Measurements from ENCODE around the gene FHDC1. TPM values are rescaled to one million over a fixed set of nuclear protein-coding genes. Genes with fewer than 3 reads are reported as not detected.

Gene FHDC1
- total RNA-seq, 1 experiment from 2014 or later = 6.0 TPM

- peaks cover 23% of the 10 kb centered on the region for H3K36me3 Mint-ChIP-seq (ENCODE audit: insufficient read depth, unreplicated experiment)
- H3K4me3 Mint-ChIP-seq (ENCODE audit: low read depth, unreplicated experiment) = peak overlapping the region; percentile 74
- H3K4me1 Mint-ChIP-seq (ENCODE audit: low read depth, unreplicated experiment) = peaks cover 19% of the 10 kb centered on the region
- BruUV-seq (replicated peaks) = TSS peak; percentile 25
- intact Hi-C loops (cut with micrococcal nuclease; ENCODE audit: unreplicated experiment) = loop anchor here (10.0 kb wide), 2 partner anchors 84 to 154 kb away; no protein-coding TSS in a partner anchor
- no peak for TF ChIP-seq CTCF (IDR thresholded peaks at IDR 0.05; ENCODE audit: unreplicated experiment)
- no peaks in the 10 kb centered on the region for H3K27me3 Mint-ChIP-seq (ENCODE audit: unreplicated experiment)
- DNase-seq = no peak
- H3K27ac Mint-ChIP-seq (ENCODE audit: unreplicated experiment) = peak overlapping the region; percentile 20
- CTCF ChIA-PET = no interaction called here
- no peaks in the 10 kb centered on the region for H3K9me3 Mint-ChIP-seq (ENCODE audit: low read depth, unreplicated experiment)
Measured at GRCh38 chr4:152938237-152938947, 2.3 kb downstream of the FHDC1 start.

- CTCF ChIA-PET = no interaction called here
- Mint-ChIP-seq H3K36me3 (ENCODE audit: insufficient read depth, unreplicated experiment) (peaks cover 25% of the 10 kb centered on the region), H3K4me3 (ENCODE audit: low read depth, unreplicated experiment) (no peak overlapping the region), H3K27me3 (ENCODE audit: unreplicated experiment) (no peaks in the 10 kb centered on the region), H3K27ac (ENCODE audit: unreplicated experiment) (no peak overlapping the region), H3K9me3 (ENCODE audit: low read depth, unreplicated experiment) (no peaks in the 10 kb centered on the region), H3K4me1 (ENCODE audit: low read depth, unreplicated experiment) (peaks cover 17% of the 10 kb centered on the region)
- DNase-seq = no peak
- no TSS peak for BruUV-seq (replicated peaks)
- no peak for TF ChIP-seq CTCF (IDR thresholded peaks at IDR 0.05; ENCODE audit: unreplicated experiment)
- intact Hi-C loops (cut with micrococcal nuclease; ENCODE audit: unreplicated experiment) = loop anchor here (10.0 kb wide), 2 partner anchors 85 to 155 kb away; no protein-coding TSS in a partner anchor
Measured at GRCh38 chr4:152939621-152940020, 3.5 kb downstream of the FHDC1 start.

GRCh38 chr4:152940461-152940860, 4.3 kb downstream of the FHDC1 start:
- intact Hi-C loops (cut with micrococcal nuclease; ENCODE audit: unreplicated experiment) = no loop called here
- Mint-ChIP-seq H3K9me3 (ENCODE audit: low read depth, unreplicated experiment) (no peaks in the 10 kb centered on the region), H3K36me3 (ENCODE audit: insufficient read depth, unreplicated experiment) (peaks cover 23% of the 10 kb centered on the region), H3K4me1 (ENCODE audit: low read depth, unreplicated experiment) (peaks cover 9% of the 10 kb centered on the region), H3K27me3 (ENCODE audit: unreplicated experiment) (no peaks in the 10 kb centered on the region), H3K4me3 (ENCODE audit: low read depth, unreplicated experiment) (no peak overlapping the region), H3K27ac (ENCODE audit: unreplicated experiment) (no peak overlapping the region)
- CTCF ChIA-PET = no interaction called here
- no TSS peak for BruUV-seq (replicated peaks)
- no peak for TF ChIP-seq CTCF (IDR thresholded peaks at IDR 0.05; ENCODE audit: unreplicated experiment)
- no peak for DNase-seq

- intact Hi-C loops (cut with micrococcal nuclease; ENCODE audit: unreplicated experiment) = no loop called here
- DNase-seq = no peak
- peaks cover 9% of the 10 kb centered on the region for H3K4me1 Mint-ChIP-seq (ENCODE audit: low read depth, unreplicated experiment)
- CTCF ChIA-PET = no interaction called here
- no peaks in the 10 kb centered on the region for H3K27me3 Mint-ChIP-seq (ENCODE audit: unreplicated experiment)
- BruUV-seq (replicated peaks) = no TSS peak
- no peak overlapping the region for H3K27ac Mint-ChIP-seq (ENCODE audit: unreplicated experiment)
- peaks cover 14% of the 10 kb centered on the region for H3K36me3 Mint-ChIP-seq (ENCODE audit: insufficient read depth, unreplicated experiment)
- no peak for TF ChIP-seq CTCF (IDR thresholded peaks at IDR 0.05; ENCODE audit: unreplicated experiment)
- H3K4me3 Mint-ChIP-seq (ENCODE audit: low read depth, unreplicated experiment) = no peak overlapping the region
- H3K9me3 Mint-ChIP-seq (ENCODE audit: low read depth, unreplicated experiment) = no peaks in the 10 kb centered on the region
Measured at GRCh38 chr4:152941411-152941810, 5.3 kb downstream of the FHDC1 start.
